GM18909 (cell line): ENCODE results near the gene ADNP2.

Experiments used
- ATAC-seq: cut with Tn5 transposase; IDR thresholded peaks from one replicate; pipeline ENCODE4 v1.9.1; 2021; ENCODE audit warnings: mild to moderate bottlenecking; ENCODE audit not compliant: unreplicated experiment, poor library complexity

ADNP2 gene

GRCh38 chr18:80183273-80184050 is 74.4 kb downstream of the ADNP2 start:
- ATAC-seq = no peak

DNA sequence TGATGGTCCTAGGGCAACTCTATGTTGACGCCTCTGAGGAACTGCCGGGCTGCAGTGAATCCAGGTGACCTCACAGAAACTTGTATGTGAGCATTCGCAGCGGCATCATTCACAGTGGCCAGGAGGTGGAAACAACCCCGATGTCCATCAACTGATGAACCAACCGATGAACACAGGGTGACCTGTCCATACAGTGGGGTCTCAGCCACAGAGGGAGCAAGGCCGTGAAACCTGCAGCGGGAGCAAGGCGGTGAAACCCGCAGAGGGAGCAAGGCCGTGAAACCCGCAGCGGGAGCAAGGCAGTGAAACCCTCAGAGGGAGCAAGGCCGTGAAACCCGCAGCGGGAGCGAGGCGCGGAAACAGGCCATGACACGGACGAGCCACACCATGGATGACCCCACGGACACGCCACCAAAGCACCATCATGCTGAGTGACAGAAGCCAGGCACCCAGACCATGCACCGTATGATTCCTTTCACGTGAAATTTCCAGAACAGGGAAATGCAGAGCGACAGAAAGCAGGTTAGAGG is 75.2 kb downstream of the ADNP2 start:
- ATAC-seq = no peak

DNA sequence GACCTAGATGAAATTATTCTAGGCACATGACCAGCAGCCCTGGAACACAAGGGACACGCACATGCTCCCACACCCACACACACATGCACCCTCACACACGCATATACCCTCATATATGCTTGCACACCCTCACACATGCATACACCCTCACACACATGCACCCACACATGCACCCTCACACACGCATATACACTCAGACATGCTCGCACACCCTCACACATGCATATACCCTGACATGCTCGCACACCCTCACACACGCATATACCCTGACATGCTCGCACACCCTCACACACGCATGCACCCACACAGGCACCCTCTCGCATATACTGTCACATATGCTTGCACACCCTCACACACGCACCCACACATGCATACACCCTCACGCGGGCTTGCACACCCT is 76.5 kb downstream of the ADNP2 start:
- no peak for ATAC-seq

GRCh38 chr18:80187956-80188642 is 79.0 kb downstream of the ADNP2 start:
- ATAC-seq = no peak

- no peak for ATAC-seq
Observed at GRCh38 chr18:80188643-80189530, 79.8 kb downstream of the ADNP2 start.

GRCh38 chr18:80189531-80189865 is 80.4 kb downstream of the ADNP2 start:
- no peak for ATAC-seq
